ENCODE measurements around the gene ANKRD61. TPM values are rescaled to one million over a fixed set of nuclear protein-coding genes. Genes with fewer than 3 reads are reported as not detected.
"Not testable (repeated sequence)": the region's sequence is repeated elsewhere in the genome, so short reads cannot be mapped to it uniquely, and the experiment has no call there.

The ANKRD61 gene
- total RNA-seq, 1 donor from 2014 or later: not detected

- H3K27ac Mint-ChIP-seq (ENCODE audit: unreplicated experiment): no peak overlapping the region
- no peaks in the 10 kb centered on the region for H3K4me1 Mint-ChIP-seq (ENCODE audit: unreplicated experiment)
- H3K36me3 Mint-ChIP-seq (ENCODE audit: unreplicated experiment): peaks cover 51% of the 10 kb centered on the region
- DNase-seq (ENCODE audit: extremely low spot score, unreplicated experiment): no peak
- no peaks in the 10 kb centered on the region for H3K9me3 Mint-ChIP-seq (ENCODE audit: unreplicated experiment)
- no peak overlapping the region for H3K4me3 Mint-ChIP-seq (ENCODE audit: unreplicated experiment)
- no peaks in the 10 kb centered on the region for H3K27me3 Mint-ChIP-seq (ENCODE audit: unreplicated experiment)
- TF ChIP-seq CTCF (IDR thresholded peaks at IDR 0.05): no peak
Observed at GRCh38 chr7:6032641-6033040, 1.5 kb downstream of the ANKRD61 start.

GRCh38 chr7:6035165-6035564 is 4.0 kb downstream of the ANKRD61 start:
- Mint-ChIP-seq H3K4me1 (ENCODE audit: unreplicated experiment) (no peaks in the 10 kb centered on the region), H3K27me3 (ENCODE audit: unreplicated experiment) (no peaks in the 10 kb centered on the region), H3K9me3 (ENCODE audit: unreplicated experiment) (no peaks in the 10 kb centered on the region), H3K36me3 (ENCODE audit: unreplicated experiment) (peaks cover 46% of the 10 kb centered on the region), H3K4me3 (ENCODE audit: unreplicated experiment) (no peak overlapping the region), H3K27ac (ENCODE audit: unreplicated experiment) (no peak overlapping the region)
- no peak for TF ChIP-seq CTCF (IDR thresholded peaks at IDR 0.05)
- DNase-seq (ENCODE audit: extremely low spot score, unreplicated experiment): no peak

- no peak overlapping the region for H3K27ac Mint-ChIP-seq (ENCODE audit: unreplicated experiment)
- DNase-seq (ENCODE audit: extremely low spot score, unreplicated experiment): no peak
- no peaks in the 10 kb centered on the region for H3K9me3 Mint-ChIP-seq (ENCODE audit: unreplicated experiment)
- no peaks in the 10 kb centered on the region for H3K27me3 Mint-ChIP-seq (ENCODE audit: unreplicated experiment)
- peaks cover 51% of the 10 kb centered on the region for H3K36me3 Mint-ChIP-seq (ENCODE audit: unreplicated experiment)
- H3K4me1 Mint-ChIP-seq (ENCODE audit: unreplicated experiment): no peaks in the 10 kb centered on the region
- no peak overlapping the region for H3K4me3 Mint-ChIP-seq (ENCODE audit: unreplicated experiment)
- TF ChIP-seq CTCF (IDR thresholded peaks at IDR 0.05): no peak
Observed at GRCh38 chr7:6035686-6036085, 4.5 kb downstream of the ANKRD61 start.

GRCh38 chr7:6049780-6050179 is 18.6 kb downstream of the ANKRD61 start:
- TF ChIP-seq CTCF (IDR thresholded peaks at IDR 0.05): no peak
- DNase-seq (ENCODE audit: extremely low spot score, unreplicated experiment): no peak
- no peaks in the 10 kb centered on the region for H3K9me3 Mint-ChIP-seq (ENCODE audit: unreplicated experiment)
- no peak overlapping the region for H3K27ac Mint-ChIP-seq (ENCODE audit: unreplicated experiment)
- H3K27me3 Mint-ChIP-seq (ENCODE audit: unreplicated experiment): no peaks in the 10 kb centered on the region
- H3K4me3 Mint-ChIP-seq (ENCODE audit: unreplicated experiment): no peak overlapping the region
- H3K4me1 Mint-ChIP-seq (ENCODE audit: unreplicated experiment): no peaks in the 10 kb centered on the region
- peaks cover 29% of the 10 kb centered on the region for H3K36me3 Mint-ChIP-seq (ENCODE audit: unreplicated experiment)

GRCh38 chr7:6051185-6051584 is 20.0 kb downstream of the ANKRD61 start:
- H3K4me1 Mint-ChIP-seq (ENCODE audit: unreplicated experiment); H3K27ac Mint-ChIP-seq (ENCODE audit: unreplicated experiment); H3K27me3 Mint-ChIP-seq (ENCODE audit: unreplicated experiment); DNase-seq (ENCODE audit: extremely low spot score, unreplicated experiment); H3K9me3 Mint-ChIP-seq (ENCODE audit: unreplicated experiment); H3K4me3 Mint-ChIP-seq (ENCODE audit: unreplicated experiment): not testable (repeated sequence)
- H3K36me3 Mint-ChIP-seq (ENCODE audit: unreplicated experiment): peaks cover 27% of the 10 kb centered on the region

GRCh38 chr7:6056616-6057015 is 25.4 kb downstream of the ANKRD61 start:
- peaks cover 13% of the 10 kb centered on the region for H3K36me3 Mint-ChIP-seq (ENCODE audit: unreplicated experiment)
- no peaks in the 10 kb centered on the region for H3K27me3 Mint-ChIP-seq (ENCODE audit: unreplicated experiment)
- peaks cover 25% of the 10 kb centered on the region for H3K4me1 Mint-ChIP-seq (ENCODE audit: unreplicated experiment)
- no peak overlapping the region for H3K27ac Mint-ChIP-seq (ENCODE audit: unreplicated experiment)
- no peak for TF ChIP-seq CTCF (IDR thresholded peaks at IDR 0.05)
- H3K9me3 Mint-ChIP-seq (ENCODE audit: unreplicated experiment): no peaks in the 10 kb centered on the region
- DNase-seq (ENCODE audit: extremely low spot score, unreplicated experiment): no peak
- no peak overlapping the region for H3K4me3 Mint-ChIP-seq (ENCODE audit: unreplicated experiment)

Data from osteocyte (in vitro differentiated cells).